ENCODE data around the gene PDHA2. TPM values are rescaled to one million over a fixed set of nuclear protein-coding genes. Genes with fewer than 3 reads are reported as not detected.

Gene PDHA2
- total and polyA plus RNA-seq, 2 of the 8 experiments (the other 6 are each of a cell fraction or from before 2014, with no cell fraction given): not detected

DNA sequence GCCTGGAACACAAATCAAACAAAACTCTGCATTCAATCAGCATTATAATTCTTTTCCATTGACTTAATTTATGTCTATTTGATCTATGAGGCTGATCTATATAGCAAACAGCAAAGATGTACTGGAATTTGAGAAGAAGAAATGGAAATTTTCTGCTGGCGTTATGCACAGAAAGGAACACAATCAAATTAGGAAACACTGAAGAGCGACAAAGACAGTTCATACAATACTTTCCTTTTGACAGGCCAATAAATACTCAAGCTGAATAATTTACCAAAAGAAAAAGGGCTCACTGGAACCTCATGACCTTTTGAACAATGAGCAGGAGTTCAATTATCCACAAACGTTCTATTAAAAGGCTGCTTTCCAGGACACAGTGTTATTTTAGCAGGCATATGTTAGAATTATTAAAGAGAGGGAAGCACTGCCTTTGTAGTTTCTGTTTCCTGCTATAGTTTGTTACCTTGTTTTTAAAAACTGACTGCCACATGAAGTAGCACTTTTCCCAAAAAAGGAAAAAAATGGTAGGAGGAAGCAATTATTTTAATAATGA is 8.1 kb downstream of the PDHA2 start:
- H3K4me3 ChIP-seq (ENCODE audit: extremely low read depth in 1 of 4, insufficient read depth in 2 of 4, low read depth in 3 of 4, low read length in 4 of 4): no peak overlapping the region
- no peak overlapping the region for H4K5ac ChIP-seq (ENCODE audit: insufficient read length, low read depth, low read length)
- no peak overlapping the region for H3K56ac ChIP-seq (replicated peaks; ENCODE audit: insufficient read length, low read depth, low read length)
- no peak overlapping the region for H2AFZ ChIP-seq (ENCODE audit: low read length)
- DNase-seq (ENCODE audit: low read depth in 1 of 2, low spot score in 2 of 2) (no peak), FAIRE-seq (no peak)
- no peaks in the 10 kb centered on the region for H3K27me3 ChIP-seq (replicated peaks in 1 of 4; ENCODE audit: control insufficient read depth in 3 of 4, extremely low read depth in 1 of 4, insufficient read depth in 3 of 4, low read length in 3 of 4)
- no peak overlapping the region for H3K18ac ChIP-seq (ENCODE audit: extremely low read depth, low read length)
- no peak overlapping the region for H3K23ac ChIP-seq (ENCODE audit: insufficient read length)
- ChIA-PET POLR2A (ENCODE audit: partially characterized antibody) (no interaction called here), CTCF (ENCODE audit: partially characterized antibody) (no interaction called here)
- no peaks in the 10 kb centered on the region for H3K79me1 ChIP-seq (ENCODE audit: low read depth, low read length)
- H2BK12ac ChIP-seq (ENCODE audit: low read depth, low read length): no peak overlapping the region
- no peak overlapping the region for H3K4me2 ChIP-seq (ENCODE audit: insufficient read depth in 1 of 2, low read depth in 2 of 2, low read length in 2 of 2)
- H4K8ac ChIP-seq (ENCODE audit: extremely low read depth, insufficient read depth, low read length): no peak overlapping the region
- no peaks in the 10 kb centered on the region for H3K23me2 ChIP-seq (ENCODE audit: low read depth, low read length)
- no peaks in the 10 kb centered on the region for H3K9me3 ChIP-seq (ENCODE audit: insufficient read depth in 2 of 2, low read depth in 1 of 2, low read length in 1 of 2)
- no peak overlapping the region for H2BK5ac ChIP-seq (ENCODE audit: low read depth, low read length)
- no peak overlapping the region for H2BK120ac ChIP-seq (replicated peaks; ENCODE audit: low read depth, low read length)
- H3K4me1 ChIP-seq (replicated peaks in 1 of 4; ENCODE audit: control insufficient read depth in 3 of 4, insufficient read depth in 4 of 4, low read length in 3 of 4): no peaks in the 10 kb centered on the region
- no peaks in the 10 kb centered on the region for H3K79me2 ChIP-seq (ENCODE audit: control insufficient read depth in 1 of 2, insufficient read depth in 2 of 2, low read length in 2 of 2)
- no peaks in the 10 kb centered on the region for H3K36me3 ChIP-seq (ENCODE audit: control insufficient read depth in 2 of 4, insufficient read depth in 4 of 4, low read length in 3 of 4)
- no peak overlapping the region for H2AK5ac ChIP-seq (ENCODE audit: low read depth, low read length)
- no peak overlapping the region for H2BK20ac ChIP-seq (ENCODE audit: low read length)
- H3K4ac ChIP-seq (replicated peaks; ENCODE audit: insufficient read length, low read depth, low read length): no peak overlapping the region
- no peak overlapping the region for H2BK15ac ChIP-seq (ENCODE audit: low read length)
- WGBS, 2 experiments (ENCODE audit: extremely low coverage in 1 of 2, insufficient coverage in 1 of 2, insufficient read length in 1 of 2, insufficient replicate concordance in 2 of 2, low coverage in 1 of 2, low lambda C conversion rate in 2 of 2, missing lambda C conversion rate in 1 of 2): 90% methylated on average over 3 of the region's 3 CpGs; no CpG with 5 or more reads in 1 of the 2 experiments
- no peak overlapping the region for H3K27ac ChIP-seq (ENCODE audit: low read depth, low read length)
- H4K20me1 ChIP-seq (replicated peaks in 1 of 2; ENCODE audit: control insufficient read depth in 1 of 2, insufficient read depth in 2 of 2, low read length in 2 of 2): no peaks in the 10 kb centered on the region
- no peak overlapping the region for H4K91ac ChIP-seq (replicated peaks; ENCODE audit: insufficient read length, low read length)
- H3K9ac ChIP-seq (replicated peaks in 1 of 4; ENCODE audit: extremely low read depth in 1 of 4, low read depth in 3 of 4, low read length in 3 of 4): no peak overlapping the region
- TF ChIP-seq GTF2F1 (IDR thresholded peaks at IDR 0.05; ENCODE audit: borderline replicate concordance, low read depth, low read length): no peak
- H3K14ac ChIP-seq (ENCODE audit: insufficient read length): no peak overlapping the region
